ENCODE results near the gene APOBEC4.

Gene APOBEC4

GRCh38 chr1:183645531-183645930, 7.6 kb downstream of the APOBEC4 start:
- no peak overlapping the region for H3K4me3 ChIP-seq (ENCODE audit: control insufficient read depth, low read depth, low read length)
- DNase-seq (ENCODE audit: low read depth) = no peak
- no peak for TF ChIP-seq CTCF (IDR thresholded peaks at IDR 0.05; ENCODE audit: control insufficient read depth, insufficient read depth, low read depth, low read length, missing control alignments)

GRCh38 chr1:183642166-183642565, 10.9 kb downstream of the APOBEC4 start:
- no peak for DNase-seq (ENCODE audit: low read depth)
- no peak overlapping the region for H3K4me3 ChIP-seq (ENCODE audit: control insufficient read depth, low read depth, low read length)
- TF ChIP-seq CTCF (IDR thresholded peaks at IDR 0.05; ENCODE audit: control insufficient read depth, insufficient read depth, low read depth, low read length, missing control alignments) = no peak

- no peak for DNase-seq (ENCODE audit: low read depth)
- H3K4me3 ChIP-seq (ENCODE audit: control insufficient read depth, low read depth, low read length) = no peak overlapping the region
- TF ChIP-seq CTCF (IDR thresholded peaks at IDR 0.05; ENCODE audit: control insufficient read depth, insufficient read depth, low read depth, low read length, missing control alignments) = no peak
Observed at GRCh38 chr1:183640193-183640592, 12.9 kb downstream of the APOBEC4 start.

GRCh38 chr1:183638649-183639387, 14.3 kb downstream of the APOBEC4 start:
- no peak for TF ChIP-seq CTCF (IDR thresholded peaks at IDR 0.05; ENCODE audit: control insufficient read depth, insufficient read depth, low read depth, low read length, missing control alignments)
- DNase-seq (ENCODE audit: low read depth) = no peak
- H3K4me3 ChIP-seq (ENCODE audit: control insufficient read depth, low read depth, low read length) = no peak overlapping the region

GRCh38 chr1:183636783-183637182, 16.3 kb downstream of the APOBEC4 start:
- no peak for DNase-seq (ENCODE audit: low read depth)
- peak overlapping the region; percentile 59 for H3K4me3 ChIP-seq (ENCODE audit: control insufficient read depth, low read depth, low read length)
- no peak for TF ChIP-seq CTCF (IDR thresholded peaks at IDR 0.05; ENCODE audit: control insufficient read depth, insufficient read depth, low read depth, low read length, missing control alignments)

GRCh38 chr1:183636334-183636682, 16.8 kb downstream of the APOBEC4 start:
- TF ChIP-seq CTCF (IDR thresholded peaks at IDR 0.05; ENCODE audit: control insufficient read depth, insufficient read depth, low read depth, low read length, missing control alignments) = no peak
- no peak for DNase-seq (ENCODE audit: low read depth)
- peak overlapping the region; percentile 59 for H3K4me3 ChIP-seq (ENCODE audit: control insufficient read depth, low read depth, low read length)
